Glomerular visceral epithelial cell (primary cell): ENCODE results near the gene ZBTB16.
A peak's percentile ranks its signal among the peaks of the same experiment; 100 is the strongest.

Source experiments
- DNase-seq: peaks from one replicate; pipeline ENCODE4 v3.0.0-alpha.2; 2016; ENCODE audit errors: extremely low spot score

The ZBTB16 gene

DNA sequence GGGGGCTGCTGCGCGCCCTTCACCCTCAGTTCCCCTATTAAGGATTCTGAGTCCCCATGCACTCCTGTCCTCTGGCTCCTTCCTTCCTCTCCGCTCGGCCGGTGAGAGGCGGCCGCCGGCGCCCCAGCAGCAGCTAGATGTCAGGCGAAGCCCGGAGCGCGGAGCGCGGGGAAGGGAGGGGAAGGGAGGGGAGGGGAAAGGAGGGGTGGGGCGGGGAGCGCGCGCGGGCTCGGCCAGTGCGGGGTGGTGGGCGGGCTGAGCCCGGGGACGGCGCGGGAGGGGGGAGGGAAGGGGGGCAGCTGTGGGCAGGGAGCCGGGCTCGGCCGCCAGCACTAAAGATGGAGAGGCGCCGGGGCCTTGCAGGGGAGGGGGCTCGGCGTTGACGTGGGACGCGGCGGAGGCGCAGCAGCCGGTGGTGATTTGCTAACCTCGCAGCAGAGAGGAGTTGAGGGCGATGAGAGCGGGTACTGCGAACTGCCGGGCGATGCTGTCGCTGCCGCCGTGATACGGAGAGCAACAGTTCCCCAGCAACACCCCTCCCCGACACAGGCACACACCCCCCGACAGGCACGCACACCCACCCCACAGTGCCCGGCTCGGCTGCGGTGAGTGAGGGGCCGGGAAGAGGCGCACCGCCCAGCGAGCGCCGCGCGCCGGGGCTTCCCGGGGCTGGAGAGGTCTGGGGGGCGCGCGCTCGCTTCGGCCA lies at the start of gene ZBTB16:
ZBTB16 (plus strand) TSS at position 434 of the 706 bp plus-strand sequence. CDS start 3,590 bp downstream, outside the sequence.
- no peak for DNase-seq

- DNase-seq: no peak
These were observed 48.6 kb upstream of the ZBTB16 start for GRCh38 chr11:114010931-114011330.

DNA sequence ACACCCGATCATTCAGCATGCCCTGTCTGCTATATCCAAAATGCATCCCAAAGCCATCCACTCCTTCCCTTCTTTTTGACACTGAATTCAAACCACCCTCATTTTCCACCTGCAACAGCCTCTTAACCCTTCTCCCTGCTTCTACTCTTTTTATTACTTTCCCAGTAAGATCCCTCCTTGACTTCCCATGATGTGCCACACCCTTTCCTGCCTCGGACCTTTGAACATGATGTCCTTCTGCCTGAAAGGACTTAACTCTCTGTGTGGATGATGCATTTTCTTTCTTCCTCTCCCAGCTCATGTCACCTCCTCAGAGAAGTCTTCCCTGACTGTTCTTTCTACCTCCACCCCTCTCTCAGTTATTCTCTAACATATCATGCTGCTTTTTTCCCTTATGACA lies 48.1 kb upstream of the ZBTB16 start:
- DNase-seq: no peak

DNA sequence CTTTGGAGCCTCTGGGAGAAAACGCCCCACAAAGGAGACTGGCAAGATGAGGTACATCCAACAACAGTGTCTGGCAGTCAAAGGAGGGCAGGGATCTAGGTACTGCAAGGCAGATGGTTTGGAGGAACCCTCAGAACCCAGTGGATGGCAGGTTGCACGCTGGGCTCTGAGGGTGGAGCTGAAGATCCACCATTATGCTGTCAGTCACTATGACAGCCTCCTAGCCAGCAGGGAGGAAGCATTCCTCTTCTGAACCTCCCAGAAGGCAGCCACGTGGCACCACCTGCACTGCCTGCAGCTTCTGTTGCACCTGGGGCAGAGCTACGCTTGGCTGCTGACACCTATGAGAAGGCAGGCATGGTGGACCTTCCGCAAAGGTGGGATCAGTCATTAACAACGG lies 44.4 kb upstream of the ZBTB16 start:
- no peak for DNase-seq

DNA sequence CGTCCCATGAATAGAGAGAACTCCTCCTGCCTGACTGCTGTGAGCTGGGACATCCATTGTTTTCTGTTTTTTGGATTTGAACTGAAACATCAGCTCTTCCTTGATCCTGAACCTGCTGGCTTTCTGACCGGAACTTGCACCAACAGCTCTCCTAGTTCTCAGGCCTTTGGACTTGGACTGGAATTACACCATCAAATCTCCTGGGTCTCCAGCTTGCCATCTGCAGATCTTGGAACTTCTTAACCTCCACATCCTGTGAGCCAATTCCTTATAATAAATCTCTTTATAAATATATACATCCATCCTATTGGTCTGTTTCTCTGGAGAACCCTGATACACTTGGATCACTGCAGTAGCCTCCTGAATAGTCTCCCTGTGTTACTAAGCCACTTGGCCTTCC lies 42.5 kb upstream of the ZBTB16 start:
- no peak for DNase-seq

- DNase-seq: no peak
These were observed 41.8 kb upstream of the ZBTB16 start for GRCh38 chr11:114017723-114018122.

GRCh38 chr11:114019046-114019445 lies 40.5 kb upstream of the ZBTB16 start:
- DNase-seq: no peak

GRCh38 chr11:114019574-114019973 lies 39.9 kb upstream of the ZBTB16 start:
- no peak for DNase-seq

DNA sequence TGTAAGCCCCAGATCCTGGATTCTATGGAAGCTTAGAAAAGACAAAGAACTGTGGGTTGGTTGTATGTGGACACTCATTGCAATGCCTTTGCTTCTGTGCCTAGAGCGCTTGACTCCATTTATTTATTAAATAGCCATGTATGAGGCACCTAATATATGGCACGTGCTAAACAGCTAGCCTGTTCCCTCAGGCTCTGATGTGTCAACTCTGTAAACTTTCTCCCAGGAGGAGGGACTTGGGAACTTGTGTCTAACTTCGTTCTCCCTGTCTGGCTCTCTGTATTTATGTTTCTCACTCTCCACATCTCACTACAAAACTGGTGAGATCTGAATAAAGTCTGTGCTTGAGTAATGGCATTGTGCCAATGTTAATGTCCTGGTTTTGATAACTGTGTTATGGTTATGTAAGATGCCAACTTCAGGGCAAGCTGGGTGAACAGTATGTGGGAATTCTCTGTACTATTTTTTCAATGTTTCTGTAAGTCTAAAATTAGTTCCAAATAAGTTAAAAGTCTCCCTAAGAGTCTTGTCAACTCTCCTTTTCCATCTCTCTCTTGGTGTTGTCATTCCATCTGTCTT lies 34.1 kb upstream of the ZBTB16 start:
- DNase-seq: no peak

DNA sequence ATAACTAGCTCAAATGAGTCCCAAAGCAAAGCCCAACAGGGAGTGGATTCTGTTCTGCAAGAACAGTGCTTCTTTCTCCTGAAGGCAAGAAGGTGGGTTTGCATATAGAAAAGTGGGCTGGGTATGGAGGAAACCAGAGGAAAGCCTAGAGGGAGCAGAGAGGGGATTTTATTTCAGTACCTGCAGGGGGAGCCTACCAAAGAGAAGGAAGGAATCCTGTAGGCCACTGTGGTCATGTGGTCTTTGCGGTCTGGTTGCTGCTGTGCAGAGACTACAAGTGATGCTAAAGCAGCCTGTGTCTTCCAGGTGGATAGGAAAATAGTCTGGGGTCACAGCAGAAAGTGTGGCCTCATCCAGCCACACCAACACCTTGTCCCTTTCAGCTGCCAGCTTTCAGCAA lies 33.2 kb upstream of the ZBTB16 start:
- peak; percentile 2 for DNase-seq

- DNase-seq: no peak
These were observed 32.1 kb upstream of the ZBTB16 start for GRCh38 chr11:114027391-114027790.

DNA sequence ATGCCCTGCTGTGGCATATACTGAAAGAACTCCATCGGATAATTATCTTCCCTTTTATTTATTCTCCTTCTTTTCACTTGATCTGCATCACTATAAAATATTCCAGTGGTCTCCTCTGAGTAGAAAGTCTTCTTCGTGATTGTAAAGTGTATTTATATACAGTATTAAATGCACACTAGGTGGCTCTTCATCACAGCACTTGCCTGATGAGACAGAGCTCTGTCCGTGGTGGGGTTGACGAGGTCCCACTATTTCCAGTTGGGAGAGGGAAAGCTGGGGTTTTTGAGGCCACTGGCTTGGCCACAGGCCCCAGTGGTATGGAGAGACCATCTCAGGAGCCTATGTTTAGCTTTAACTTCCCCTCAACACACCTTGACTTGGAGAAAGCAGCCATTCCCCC lies 31.6 kb upstream of the ZBTB16 start:
- no peak for DNase-seq

- DNase-seq: no peak
These were observed 28.1 kb upstream of the ZBTB16 start for GRCh38 chr11:114031246-114031966.

- DNase-seq: no peak
These were observed 27.6 kb upstream of the ZBTB16 start for GRCh38 chr11:114031967-114032320.

DNA sequence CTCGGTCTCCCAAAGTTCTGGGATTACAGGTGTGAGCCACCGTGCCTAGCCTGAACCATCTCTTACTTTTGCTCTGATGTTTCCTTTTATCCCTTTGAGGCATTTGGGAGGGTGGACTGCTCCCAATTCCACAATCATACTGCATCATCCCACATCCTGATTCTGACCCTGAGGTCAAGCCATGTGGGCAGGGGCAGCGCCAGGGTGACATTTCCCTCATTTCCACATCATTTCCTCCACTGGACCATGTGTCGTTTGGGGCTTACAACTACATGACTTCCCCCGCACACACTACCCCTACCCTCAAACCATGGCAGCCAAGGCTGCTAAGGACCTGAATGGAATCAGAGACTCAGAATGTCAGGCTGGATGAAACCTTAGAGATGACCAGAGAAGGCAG lies 26.4 kb upstream of the ZBTB16 start:
- no peak for DNase-seq

GRCh38 chr11:114033572-114033971 lies 25.9 kb upstream of the ZBTB16 start:
- no peak for DNase-seq

DNA sequence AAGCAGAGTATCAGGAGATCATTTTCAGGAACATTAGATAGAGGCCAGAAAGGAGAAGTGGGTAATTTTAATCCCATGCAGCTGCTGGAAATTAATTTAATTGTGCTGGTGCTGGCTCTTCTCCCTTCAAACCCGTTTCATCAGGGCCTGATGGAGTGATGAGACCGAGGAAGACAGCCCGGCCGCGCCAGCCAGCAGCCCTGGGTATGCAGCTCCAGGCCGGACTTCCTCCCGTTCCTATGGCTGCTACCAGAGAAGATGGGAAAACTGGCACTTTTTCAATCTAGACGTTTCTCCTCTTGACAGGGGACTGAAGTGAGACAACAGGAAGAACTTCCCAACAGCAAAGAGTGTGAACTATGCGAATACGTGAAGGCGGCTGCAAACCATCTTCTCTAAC lies 24.6 kb upstream of the ZBTB16 start:
- no peak for DNase-seq

DNA sequence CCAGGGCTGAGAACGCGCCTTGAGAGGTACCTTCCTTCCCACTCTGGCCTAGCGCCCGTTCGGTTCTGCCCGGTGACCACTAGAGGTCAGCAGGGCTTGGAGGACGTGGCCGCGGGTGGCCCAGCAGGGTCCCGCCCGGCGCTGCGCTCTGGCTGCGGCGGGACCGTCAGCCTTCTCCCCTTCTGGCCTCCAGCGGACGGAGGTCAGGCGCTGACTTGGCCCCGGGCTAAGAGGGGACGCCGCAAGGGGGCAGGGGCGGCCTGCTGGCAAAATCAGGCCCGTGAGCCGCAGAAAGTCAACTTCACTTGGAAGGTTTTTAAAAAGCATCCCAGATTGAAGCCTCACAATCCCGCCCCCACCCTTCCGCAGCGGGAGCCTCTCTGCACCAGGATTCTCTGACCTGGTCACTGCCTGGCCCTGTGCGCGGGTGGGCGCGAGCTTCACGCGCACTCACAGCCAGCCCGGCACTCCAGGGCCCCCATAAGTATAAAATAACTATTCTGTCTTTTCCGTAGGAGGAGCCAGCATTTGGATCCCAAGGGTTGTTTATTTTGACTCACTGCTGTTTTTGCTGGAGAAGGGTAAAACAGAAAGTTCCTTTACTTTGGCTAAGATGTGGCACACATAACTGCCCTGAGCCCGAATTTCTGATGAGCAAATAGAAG lies 23.2 kb upstream of the ZBTB16 start:
- DNase-seq: peak; percentile 50

- no peak for DNase-seq
These were observed 22.6 kb upstream of the ZBTB16 start for GRCh38 chr11:114036958-114037357.

DNA sequence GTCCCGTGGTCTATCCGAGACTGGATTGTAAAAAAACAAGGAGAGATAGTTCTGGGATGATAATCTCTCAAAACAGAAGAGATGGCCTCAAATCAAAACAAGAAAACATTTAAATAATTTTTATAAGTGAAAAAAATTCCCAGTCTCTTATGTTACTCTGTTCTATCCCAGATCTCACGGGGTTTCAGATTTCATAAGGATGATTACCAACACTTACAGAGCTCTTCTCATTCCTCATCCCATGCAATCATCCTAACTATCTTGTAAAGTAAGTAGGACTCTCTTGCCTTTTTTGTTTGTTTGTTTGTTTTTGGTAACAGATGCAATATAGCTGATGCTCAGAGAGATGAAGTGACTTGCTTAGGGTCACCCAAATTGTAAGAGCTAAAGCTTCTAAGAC lies 20.0 kb upstream of the ZBTB16 start:
- no peak for DNase-seq

GRCh38 chr11:114040706-114041211 lies 18.8 kb upstream of the ZBTB16 start:
- no peak for DNase-seq

- no peak for DNase-seq
These were observed 17.3 kb upstream of the ZBTB16 start for GRCh38 chr11:114042234-114042633.
